T-helper 22 cell (primary cell): ENCODE measurements around the gene SH2D6.

Source experiments
- DNase-seq: peaks from one replicate; pipeline ENCODE4 v3.0.0-alpha.2; 2020; ENCODE audit warnings: low read depth

Gene SH2D6

GRCh38 chr2:85439986-85440385 lies 21.5 kb downstream of the SH2D6 start:
- no peak for DNase-seq

GRCh38 chr2:85440729-85441128 lies 22.2 kb downstream of the SH2D6 start:
- no peak for DNase-seq

- no peak for DNase-seq
These were observed 23.4 kb downstream of the SH2D6 start for GRCh38 chr2:85441864-85442263.

GRCh38 chr2:85444629-85445172 lies 26.2 kb downstream of the SH2D6 start:
- no peak for DNase-seq

GRCh38 chr2:85445316-85446295 lies 27.1 kb downstream of the SH2D6 start:
- DNase-seq = no peak

GRCh38 chr2:85446296-85447221 lies 28.0 kb downstream of the SH2D6 start:
- DNase-seq = no peak

GRCh38 chr2:85447222-85447585 lies 28.7 kb downstream of the SH2D6 start:
- no peak for DNase-seq

- no peak for DNase-seq
These were observed 30.1 kb downstream of the SH2D6 start for GRCh38 chr2:85448461-85449213.

- DNase-seq = no peak
These were observed 30.7 kb downstream of the SH2D6 start for GRCh38 chr2:85449214-85449588.

GRCh38 chr2:85452237-85452636 lies 33.7 kb downstream of the SH2D6 start:
- DNase-seq = no peak

- DNase-seq = no peak
These were observed 35.1 kb downstream of the SH2D6 start for GRCh38 chr2:85453571-85453970.

- no peak for DNase-seq
These were observed 37.1 kb downstream of the SH2D6 start for GRCh38 chr2:85455552-85456090.

GRCh38 chr2:85457043-85457442 lies 38.5 kb downstream of the SH2D6 start:
- DNase-seq = no peak

- no peak for DNase-seq
These were observed 39.4 kb downstream of the SH2D6 start for GRCh38 chr2:85457877-85458316.

GRCh38 chr2:85458601-85459563 lies 40.4 kb downstream of the SH2D6 start:
- DNase-seq = no peak

GRCh38 chr2:85459771-85460170 lies 41.3 kb downstream of the SH2D6 start:
- no peak for DNase-seq

- no peak for DNase-seq
These were observed 43.8 kb downstream of the SH2D6 start for GRCh38 chr2:85462322-85462721.

- DNase-seq = no peak
These were observed 49.7 kb downstream of the SH2D6 start for GRCh38 chr2:85468096-85468703.

GRCh38 chr2:85468704-85469349 lies 50.3 kb downstream of the SH2D6 start:
- DNase-seq = no peak
